Right lobe of liver (tissue), 4 donors: ENCODE measurements around the gene OR52E6.

Experiments
- CTCF ChIP-seq, 4 donors: fragments of 200-600 bp in 3 of 4; fragments of 450-650 bp in 1 of 4; IDR thresholded peaks; one replicate each; pipeline versions ENCODE4 v1.5.1 to v1.8.0; 2016 to 2022; ENCODE audit warnings: antibody characterized with exemption in 4 of 4, mild to moderate bottlenecking in 2 of 4
- POLR2A ChIP-seq: fragments of 450-650 bp; IDR thresholded peaks from one replicate; pipeline ENCODE4 v1.6.1; 2017; ENCODE audit warnings: antibody characterized with exemption, mild to moderate bottlenecking
- donor health status: DM: no; HTN: no; CAD: no.
- donor health status: DM: no; HTN: no; CAD: no.
- donor health status: DM: no; HTN: yes; CAD: no.

GRCh38 chr11:5803982-5804381 is 37.7 kb downstream of the OR52E6 start:
- TF ChIP-seq CTCF (IDR thresholded peaks at IDR 0.05) (no peak), POLR2A (no peak)
